ENCODE data around the gene SND1.

The SND1 gene

DNA sequence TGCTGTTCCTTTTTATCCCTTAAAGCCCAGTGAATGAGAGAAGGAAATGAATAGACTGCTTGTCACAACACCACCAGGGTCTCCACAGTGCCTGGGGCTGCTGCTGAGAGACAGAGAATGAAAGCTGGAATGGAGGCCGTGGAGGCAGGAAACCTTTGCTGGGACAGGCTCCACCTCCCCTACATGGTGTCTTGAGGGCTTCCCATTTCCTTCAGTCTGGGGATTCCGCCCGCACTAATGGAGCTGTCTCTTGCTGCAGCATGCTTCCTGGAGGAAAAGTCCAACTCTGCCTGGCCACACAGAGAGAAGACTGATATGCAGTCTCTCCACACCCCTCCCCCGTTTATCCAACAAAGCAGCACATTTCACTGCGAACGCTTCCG lies 324.7 kb downstream of the SND1 start:
- no peak for DNase-seq

DNA sequence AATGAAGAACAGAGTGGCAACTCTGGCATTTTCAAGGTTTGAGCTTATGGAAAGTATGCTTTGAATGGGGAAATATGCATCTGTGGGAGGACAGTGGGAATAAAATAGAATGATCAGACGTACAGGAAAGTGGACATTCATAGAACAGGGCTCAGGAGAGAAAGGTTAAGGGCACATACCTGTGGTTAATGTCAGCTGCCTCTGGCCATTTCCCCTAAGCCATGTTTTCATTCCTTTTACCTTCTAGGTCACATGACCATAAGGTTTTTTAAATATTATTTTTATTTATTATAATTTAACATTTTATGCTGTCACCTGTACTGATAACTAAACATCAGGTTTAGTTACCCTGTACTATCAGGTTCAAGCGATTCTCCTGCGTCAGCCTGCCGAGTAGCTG lies 326.4 kb downstream of the SND1 start:
- DNase-seq, result no peak

DNA sequence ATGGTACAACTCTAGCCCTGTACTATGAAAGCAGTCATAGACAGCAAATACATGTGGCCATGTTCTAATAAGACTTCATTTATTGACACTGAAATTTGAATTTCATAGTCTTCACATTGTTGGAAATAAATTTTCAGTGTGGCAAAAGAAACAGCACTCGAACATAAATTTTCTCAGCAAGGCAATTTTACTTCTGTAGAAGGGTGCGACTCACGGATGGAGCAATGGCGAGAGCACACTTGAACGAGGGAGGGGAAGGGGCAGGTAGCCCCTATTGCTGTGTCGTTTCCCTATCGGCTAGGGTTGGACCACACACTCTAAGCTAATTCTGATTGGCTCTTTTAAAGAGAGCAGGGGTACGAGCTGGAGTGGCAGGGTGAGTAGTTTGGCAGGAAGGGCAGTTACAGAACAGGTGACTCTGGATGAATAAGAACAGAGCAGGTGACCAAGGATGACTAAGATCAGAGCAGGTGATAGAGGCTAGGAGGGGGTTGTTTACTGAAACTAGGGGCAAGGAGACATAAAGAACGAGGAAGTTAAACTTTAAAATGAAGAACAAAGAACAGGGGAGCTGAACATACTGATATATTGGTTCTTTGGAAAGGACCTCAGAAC lies 327.2 kb downstream of the SND1 start:
- DNase-seq, result no peak

DNA sequence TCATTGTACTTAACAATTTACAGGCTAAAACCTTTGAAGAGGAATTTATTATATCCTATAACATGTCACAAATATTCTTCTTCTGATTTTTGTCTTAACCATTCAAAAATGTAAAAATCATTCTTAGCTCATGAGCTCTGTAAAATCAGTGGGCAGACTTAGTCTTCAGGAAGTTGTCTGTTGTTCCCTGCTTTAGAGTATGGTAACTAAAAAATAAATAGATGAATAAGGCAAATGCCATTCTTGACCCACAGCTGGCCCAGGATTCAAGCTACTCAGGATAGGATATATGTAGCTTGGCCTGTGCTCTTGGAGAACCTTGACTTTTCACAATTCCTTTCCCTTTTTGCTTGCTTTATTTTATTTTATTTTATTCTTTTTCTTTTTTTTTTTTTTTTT lies 327.7 kb downstream of the SND1 start:
- no peak for DNase-seq

DNA sequence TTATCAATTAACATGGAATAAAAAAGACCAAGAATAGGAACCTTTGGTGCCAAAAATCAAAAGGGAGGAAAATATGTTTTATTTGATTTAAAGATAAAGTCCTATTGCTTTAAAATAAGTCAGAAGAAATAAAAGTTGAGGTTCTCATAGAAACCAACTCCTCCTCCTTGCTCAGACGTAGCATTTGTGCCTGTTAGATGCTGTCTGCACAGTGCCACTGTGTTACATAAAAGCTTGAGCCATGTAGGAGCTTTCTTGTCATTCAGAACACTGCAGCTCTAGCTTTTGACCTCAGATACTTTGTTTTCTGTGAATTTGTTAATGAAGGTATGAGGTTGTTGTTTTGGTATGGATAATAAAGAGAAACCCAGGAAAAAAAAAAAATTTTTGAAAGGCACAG lies 328.9 kb downstream of the SND1 start:
- DNase-seq, result no peak

DNA sequence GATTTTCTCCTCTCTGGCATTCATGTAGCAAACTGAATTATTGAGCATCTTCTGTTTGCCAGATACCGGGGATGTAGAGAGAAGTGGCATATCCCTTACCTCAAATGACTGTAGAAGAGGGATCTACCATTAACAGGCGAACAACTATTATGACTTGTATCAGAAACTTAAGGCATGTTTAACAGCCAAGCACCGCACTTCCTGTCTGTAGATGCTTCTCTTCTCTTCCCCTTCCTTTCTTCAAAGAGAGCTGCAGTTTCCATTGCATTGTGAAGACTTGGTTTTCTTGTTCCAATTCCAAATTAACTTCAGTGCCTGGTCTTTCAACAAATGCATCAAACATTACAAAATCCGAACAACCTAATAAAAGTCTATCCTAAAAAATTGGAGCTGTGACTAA lies 330.0 kb downstream of the SND1 start:
- no peak for DNase-seq

DNA sequence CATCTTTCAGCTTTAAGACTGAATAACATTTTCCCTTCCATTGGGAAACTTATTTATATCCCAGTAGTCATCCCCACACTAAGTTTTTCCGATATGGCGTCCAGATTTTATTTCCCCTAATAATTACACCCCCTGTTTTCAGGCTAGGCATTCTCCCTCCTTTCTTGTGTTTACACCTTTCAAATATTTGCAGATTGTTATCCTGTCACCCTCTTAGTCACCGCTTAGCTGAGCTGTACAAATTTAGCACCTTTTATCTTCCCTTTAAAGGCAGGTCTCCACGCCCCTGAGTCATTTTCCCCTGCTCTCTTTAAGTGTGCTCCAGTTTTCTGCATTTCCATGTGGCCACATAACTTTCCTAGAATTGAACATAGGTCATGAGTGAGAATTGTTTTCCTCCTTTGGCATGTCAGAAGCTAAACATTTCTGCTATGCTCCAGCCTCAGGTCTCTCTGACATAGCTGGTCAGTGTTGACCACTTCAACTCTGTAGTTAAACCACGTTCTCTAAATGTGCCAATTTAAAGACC lies 331.9 kb downstream of the SND1 start:
- no peak for DNase-seq

DNA sequence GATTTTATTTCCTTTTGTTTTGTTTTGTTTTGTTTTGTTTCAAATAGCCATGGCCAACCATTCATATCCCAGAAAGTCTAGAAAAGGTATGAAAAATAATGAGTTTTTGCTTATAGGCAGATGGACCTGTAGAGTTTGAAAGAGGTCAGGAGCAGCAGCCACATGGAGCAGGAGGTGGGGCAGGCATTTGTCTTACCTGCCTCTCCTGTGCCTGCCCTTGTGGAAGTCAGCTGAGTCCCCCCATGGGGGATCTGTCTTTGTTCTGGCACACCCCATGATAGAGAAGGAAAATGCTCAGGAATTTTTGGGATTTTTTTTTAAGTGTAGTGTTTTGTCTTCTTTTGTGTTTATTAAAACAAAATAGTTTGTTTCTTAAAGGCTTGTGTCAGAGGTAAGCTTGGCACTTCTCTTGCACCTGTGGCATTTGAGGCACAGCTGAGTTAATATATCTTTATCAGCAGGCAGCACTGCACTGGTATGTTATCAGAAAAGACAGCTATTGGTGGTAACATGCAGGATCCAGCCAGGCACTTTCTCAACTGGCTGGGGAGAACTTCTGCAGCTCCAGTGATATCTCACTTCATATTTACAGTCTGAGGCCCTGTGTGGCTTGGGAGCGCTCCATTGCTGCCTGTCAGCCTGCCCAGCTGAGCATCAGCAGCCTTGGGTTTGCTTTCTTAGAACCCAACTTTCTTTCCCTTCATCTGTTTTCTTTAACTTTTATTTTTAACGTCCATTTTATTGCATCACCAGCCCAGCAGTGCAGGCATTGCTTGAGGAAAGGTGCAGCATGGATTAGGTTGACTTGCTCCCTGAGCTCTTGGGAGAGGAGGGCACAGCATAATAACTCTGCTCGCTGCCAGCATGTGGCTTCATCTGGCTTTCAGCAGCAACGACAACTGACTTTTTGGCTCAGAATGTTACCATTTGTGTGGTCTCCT lies 334.9 kb downstream of the SND1 start:
- no peak for DNase-seq

DNA sequence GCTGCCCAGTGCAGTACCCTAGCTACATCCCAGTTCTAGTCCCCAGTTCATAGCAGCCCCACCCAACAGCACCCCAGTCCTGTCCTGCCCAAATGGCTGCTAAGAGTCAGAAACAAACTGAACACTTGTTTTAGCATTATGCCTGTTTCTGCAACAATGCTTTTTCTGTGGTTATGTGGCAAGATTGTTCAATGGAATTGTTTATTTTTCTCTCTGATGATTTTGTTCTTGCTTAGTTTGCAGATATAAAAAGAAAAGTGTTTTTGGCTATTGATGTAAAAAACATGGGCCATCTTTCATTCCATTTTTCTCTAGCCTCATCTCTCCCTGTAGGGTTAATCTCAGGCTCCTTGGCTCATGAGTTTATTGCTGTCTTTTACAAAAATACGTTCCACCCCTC lies 336.8 kb downstream of the SND1 start:
- no peak for DNase-seq

DNA sequence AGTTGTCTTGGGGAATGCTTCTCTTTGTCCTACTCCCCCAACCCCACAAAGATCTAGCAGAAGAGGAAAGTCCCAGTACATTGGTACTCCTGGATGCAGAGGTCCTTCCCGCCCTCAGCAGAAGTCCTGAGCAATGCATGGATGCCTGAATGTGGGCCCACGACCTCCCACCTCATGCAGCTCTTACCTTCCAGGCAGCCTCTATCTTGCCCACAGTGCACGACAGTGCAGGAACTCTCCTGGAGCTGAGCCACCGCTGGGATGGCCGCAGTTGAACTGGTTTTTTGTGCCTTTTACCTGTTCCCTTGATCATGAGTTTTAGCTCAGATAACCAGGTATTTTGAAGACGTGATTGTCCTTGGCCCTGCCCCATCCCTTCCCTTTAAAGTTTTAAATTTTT lies 341.3 kb downstream of the SND1 start:
- DNase-seq, result no peak

DNA sequence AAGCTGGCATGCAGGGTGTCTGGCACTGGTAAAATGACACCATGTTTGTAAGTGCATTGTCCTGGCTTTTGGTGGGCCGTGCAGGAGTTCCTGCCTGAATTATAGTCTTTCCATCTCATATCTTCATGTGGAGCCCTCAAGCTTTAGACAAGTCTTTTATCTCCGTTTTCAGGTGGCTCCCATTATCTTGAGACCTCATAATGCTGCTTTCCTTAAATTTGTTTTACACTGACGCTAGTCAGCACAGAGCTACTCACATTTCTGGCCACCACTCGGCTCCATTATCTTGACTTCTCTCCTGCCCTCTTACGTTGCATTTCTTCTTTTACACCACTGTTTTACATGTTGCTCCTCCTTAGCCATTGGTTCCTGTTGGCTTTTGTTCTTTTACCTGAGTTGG lies 342.0 kb downstream of the SND1 start:
- DNase-seq, result no peak

DNA sequence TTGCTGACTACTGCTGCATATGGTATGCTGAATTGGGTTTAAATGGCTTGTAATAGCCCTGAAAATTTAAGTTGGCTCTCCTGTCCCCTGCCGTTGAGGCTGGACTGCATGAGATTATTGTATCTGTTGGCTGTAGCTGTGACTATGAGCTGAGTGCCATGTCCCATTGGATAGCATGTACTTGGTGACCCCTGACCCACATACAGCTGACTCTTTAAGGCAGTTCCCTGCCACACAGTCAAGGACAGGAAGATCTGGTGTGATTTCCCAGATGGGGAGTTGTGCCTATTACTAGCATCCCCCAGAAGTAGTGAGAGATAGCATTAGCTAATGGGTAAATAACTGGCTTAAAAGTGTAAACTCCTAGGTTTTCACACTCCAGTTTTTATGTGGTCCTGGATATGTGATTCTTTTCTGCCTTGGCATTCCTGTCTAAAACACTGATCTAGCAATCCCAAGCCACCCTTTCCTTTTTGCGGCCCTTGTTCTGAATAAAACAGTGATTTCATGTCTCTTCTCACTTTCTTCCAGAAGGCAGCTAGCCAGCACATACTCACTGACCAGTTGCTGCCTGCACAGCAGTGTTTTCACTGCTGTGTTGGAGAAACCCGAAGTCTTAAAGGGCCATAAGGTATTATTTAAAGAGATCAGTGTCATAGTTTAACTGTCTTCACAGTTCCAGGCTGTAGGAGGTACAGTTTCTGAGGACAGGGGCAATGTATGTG lies 343.3 kb downstream of the SND1 start:
- peak in 1 of 2 experiments; percentile 16 for DNase-seq

DNA sequence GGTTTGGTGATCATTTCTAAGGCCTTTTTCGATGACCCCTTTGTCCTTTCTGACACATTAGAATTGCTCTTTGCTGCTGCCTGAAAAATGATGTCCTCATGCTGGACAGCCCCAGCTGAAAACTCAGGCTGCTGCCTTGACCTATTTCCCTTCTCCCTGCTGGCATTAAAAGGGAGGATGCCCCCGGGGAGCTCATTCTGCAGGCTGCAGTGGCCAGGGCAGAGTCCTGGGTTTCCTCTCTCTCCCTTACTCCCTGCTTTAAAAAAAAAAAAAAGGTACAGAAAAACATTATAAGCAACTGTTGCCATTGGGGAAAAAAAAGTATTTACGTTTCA lies 343.9 kb downstream of the SND1 start:
- DNase-seq, result no peak

DNA sequence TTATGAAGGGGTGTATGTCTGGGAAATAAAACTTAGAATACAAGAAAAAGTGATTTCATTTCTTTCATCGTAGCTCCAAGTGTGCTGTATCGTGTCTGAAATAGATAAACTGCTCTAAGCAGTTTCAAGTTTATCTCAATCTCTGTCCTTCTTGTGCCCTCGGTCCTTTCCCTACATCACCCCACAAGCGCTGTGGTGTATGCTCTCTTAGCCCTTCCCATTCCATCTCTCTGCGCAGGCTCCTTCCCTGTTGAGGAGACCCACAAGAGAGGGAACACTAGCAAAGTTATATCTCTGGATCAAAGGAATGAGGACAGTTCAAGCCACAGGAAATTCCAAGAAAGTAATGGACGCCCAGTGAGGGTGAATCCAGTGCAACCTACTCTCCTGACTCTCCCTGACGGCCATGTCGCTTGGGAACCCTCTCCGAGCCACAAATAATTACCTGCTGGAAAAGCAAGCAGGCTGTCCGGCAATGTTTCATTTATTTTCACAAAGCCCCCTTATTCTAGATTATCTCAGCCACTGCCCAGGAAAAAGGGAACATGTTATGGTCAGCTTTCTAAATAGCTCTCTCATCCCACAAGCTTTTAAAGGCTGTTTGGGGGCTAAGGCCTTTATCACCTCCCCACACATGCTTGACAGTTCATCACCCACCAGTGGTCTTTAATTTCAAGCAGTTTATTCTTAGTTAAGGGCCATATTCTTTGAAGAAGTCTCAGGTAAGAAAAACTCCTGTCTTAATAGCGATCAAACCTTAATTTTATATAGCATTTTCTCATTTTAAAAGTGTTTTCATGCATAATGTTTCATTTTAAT lies 344.5 kb downstream of the SND1 start:
- no peak for DNase-seq

DNA sequence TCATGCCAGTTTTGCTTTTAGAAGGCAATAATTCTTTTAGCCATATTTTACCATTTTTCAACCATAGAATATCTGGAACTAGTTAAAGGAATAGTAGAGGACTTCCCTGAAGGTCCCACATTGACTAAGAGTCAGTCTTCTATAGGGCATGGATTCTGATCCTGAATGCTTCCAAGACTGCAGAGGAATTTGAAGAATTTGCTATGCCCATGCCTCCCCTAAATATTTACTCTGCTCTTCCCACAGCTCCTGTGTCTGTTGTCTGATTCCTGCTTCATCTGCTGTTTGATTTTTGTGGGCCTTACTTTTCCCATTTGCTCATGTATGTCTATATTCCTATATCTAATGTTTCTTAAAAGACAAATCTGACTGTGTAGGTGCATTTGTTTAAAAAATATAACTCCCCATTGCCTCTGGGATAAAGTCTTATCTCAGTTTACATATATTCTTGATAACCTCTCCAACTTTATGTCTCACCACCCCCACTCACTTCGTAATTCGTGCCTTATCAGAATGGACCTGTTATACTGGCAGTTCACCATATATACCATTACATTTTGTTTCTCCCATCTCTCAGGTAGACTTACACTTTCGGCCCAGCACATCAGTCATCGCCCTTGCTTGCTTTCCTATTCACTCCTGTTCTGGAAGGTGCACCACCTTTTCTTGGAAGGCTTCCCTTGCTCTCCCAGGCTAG lies 345.4 kb downstream of the SND1 start:
- DNase-seq, result no peak

DNA sequence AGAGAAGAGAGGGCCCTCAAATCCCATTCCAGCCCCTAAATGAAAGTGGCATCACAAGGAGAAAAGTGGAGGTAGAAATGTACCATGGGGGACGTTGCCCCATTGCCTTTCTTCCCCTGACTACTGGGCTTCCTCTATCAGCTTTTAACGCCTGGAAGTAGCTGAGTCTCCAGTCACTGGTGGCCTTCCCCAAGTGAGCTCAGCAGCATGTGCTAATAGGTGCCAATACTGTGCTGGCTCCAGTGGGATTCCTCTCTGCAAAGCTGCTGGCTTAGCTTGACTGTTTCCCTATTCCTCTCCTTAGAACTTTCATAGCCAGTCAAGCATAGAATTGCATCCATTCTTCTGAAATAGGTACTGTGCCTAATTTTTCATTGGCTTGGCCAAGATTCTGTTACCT lies 346.7 kb downstream of the SND1 start:
- DNase-seq, result no peak

DNA sequence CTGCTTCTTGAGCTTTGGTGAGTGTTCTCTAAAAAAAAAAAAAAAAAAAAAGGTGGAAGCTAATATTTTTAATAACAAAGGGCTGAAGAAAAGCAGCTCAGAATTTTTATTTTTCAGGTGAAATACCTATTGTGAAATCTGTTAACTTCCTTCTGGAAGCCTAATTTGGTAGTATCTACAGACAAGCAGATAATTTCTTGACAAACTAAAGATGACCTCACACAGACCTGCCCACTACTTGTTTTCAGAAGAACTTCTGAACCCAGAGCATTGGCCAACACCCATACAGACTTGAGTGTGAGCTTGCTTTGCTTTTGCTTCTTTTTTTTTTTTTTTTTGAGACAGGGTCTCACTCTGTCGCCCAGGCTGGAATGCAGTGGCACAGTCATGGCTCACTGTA lies 348.1 kb downstream of the SND1 start:
- no peak for DNase-seq

DNA sequence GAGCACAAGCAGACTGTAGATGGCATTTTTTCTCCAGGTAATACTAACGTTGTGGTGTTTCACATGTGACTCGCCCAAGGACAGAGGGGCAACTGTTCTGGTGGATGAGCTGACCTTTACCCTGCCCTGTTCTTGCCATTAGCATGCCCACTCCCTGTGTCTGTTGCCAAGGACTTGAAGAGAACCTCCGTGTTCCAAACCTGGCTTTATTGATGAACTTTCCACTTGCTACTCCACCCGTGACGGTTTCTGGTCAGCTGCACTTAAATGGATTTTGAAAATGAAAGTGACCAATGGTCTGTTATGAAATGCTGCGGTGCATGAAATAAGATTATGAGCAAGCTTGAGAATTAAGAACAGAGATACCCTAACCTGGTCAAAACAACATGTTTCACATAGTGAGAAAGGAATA lies 348.9 kb downstream of the SND1 start:
- DNase-seq, result no peak

DNA sequence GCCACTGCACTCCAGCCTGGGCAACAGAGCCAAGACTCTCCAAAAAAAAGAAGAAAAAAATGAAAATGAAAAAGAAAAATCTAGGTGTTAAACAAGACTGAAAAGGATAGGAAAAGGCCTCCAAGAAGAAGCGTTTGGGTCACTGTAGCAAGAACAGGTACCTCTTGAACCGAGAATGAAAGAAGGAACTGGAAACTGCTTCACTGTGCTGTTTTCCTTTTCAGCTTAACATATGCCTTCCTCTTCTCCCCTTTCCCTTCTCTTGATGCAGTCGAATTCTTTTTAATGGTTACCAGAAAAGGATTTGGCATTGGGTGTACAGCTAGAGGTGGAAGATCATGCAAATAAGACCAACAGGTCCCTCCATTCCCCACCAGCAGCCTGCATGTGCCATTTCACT lies 351.2 kb downstream of the SND1 start:
- no peak for DNase-seq

DNA sequence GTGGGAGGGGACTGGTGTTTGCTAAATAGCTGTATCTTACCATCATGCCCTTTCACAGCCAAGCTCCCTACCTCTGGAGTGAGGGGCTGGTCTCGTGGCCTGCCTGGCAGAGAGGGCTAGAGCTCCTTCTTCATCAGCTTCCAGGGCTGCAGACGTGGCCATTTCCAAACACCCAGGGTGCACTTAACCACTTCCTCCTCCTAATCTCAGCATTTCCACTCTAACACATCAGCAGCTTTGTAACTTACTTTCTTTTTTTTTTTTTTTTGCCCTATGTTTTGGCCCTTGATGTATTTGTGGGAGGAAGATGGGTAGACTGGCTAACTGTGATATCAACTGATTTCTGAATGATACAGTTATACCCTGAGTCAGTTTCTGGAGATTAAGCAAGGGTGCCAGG lies 351.8 kb downstream of the SND1 start:
- DNase-seq, result no peak

DNA sequence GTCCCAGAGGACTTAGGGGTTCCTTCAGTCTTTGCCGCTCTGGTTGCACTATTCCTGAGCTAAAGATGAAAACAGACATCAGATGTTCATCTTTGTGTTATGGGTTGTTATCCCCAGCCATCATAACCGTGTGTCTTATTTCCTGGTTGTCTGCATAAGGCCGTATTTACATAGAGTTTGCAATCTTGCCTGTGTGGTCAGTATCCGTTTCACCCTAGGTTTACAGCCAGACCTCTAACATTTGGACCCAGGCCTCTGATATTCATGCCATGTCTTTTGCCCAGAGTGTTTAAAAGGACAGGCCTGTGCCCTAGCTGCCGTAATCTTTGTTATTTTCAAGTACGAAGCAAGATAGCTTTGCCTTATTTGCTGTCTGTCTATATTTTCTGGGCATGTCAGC lies 352.6 kb downstream of the SND1 start:
- DNase-seq, result no peak

DNA sequence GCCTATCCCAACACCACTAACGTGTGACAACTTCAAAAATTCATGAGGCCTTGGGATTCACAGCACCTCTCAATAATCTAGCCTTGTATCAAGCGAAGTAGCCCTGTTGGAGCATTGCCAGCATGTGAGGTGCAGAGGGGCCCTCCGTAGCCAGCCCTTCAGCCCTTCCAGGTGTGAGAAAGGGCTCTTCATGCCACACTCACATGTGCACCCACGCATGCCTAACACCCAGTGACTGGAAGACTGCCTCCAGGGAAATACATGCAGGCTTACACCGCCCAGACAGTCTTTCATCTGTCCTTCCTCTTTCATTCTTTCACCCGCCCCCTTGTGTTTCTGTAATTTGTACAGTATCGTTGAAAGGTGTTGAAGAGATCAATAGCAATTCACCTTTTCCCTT lies 353.1 kb downstream of the SND1 start:
- no peak for DNase-seq

Data from cerebellar nuclear complex (tissue), 1 donor.